SKM-1 treated with dmso at 0.1 percent for 144 hours (cell line): ENCODE data around the gene NTM.

Experiments used
- DNase-seq: peaks from one replicate; lab custom pipeline; 2025; ENCODE audit not compliant: unreplicated experiment; lab: John Stamatoyannopoulos, UW

NTM gene

DNA sequence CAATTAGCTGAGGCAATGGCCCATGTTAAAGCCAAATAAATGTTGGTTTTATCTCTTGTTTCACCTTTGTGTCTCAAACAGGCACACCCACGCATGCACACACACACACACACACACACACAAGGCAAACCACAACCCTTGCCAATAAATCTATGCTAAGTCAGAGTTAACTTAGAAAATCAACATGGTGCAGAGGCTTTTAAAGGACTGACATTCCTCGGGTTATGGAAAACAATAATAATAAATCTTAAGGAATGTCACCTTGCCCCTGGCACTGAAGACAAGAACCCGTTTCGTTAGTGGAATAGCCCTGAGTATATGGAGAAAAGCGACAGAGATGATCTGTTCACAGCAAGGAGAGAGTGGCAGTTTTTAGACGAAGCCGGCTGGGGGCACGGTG, 326.3 kb downstream of the NTM start:
- DNase-seq = no peak

DNA sequence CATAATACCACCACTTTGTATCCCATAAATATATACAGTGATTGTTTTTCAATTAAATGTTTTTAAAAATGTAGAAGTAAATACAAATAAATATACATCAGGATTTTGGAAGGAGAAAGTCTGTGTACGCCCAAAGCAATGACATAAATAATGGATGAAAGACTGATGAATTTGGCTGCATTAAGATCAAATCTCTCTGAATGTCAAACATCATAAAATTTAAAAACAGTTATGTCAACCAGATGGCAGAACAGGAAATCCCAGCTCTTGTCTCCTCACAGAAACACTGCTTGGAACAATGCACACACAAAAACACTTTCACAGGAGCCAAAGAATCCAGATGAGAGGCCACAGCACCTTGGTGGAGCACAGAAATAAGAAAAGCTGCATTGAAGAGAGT, 332.9 kb downstream of the NTM start:
- DNase-seq = no peak

DNA sequence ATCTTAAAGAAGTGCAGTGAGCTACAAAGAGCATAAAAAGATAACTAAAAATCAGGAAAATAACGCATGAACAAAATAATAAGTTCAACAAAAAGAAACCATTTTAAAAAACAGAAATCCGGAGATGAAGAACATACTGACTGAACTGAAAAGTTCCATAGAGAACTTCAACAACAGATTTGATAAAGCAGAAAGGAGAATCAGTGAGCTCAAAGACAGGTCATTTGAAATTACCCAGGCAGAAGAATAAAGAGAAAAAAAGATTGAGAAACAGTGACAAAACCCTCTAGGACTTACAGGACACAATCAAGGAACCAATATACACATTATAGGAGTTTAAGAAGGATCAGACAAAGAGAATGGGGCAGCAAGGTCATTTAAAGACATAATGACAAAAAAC, 334.3 kb downstream of the NTM start:
- DNase-seq = no peak

DNA sequence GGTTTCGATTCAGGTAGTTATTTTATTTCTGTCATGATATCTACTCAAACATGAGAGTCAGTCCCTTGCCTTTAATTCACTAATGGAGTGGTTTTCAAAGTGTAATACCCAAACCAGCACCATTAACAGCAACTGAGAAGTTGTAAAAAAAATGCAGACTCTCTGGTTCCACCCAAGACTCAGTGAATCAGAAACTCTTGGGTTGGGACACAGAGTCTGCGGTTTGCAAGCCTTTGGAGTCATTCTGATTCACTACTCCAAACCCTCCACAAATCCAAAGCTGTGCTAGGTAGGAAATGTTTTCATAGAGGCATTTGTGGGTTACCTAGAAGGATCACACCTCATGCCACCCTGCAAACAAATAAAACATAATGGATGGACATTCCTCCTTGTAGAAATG, 340.1 kb downstream of the NTM start:
- DNase-seq = no peak

DNA sequence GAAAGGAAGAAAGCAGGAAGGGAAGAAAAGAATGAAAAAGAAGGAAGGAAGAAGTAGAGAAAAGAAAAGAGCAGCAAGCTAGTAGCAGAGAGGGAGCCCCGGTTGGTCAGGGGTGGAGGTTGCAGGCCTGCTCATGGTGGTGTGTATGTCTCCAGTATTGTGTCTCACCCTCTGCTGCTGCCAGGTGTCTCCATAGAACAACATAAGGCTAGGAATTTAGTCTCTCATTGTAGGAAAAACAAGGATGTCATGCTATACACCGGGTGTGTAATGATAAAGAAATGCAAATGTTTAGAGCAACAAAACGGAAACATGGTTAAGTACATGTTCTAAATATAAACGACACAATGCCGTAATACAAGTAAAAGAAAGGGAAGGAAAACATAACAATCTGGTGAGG, 342.5 kb downstream of the NTM start:
- DNase-seq = no peak

DNA sequence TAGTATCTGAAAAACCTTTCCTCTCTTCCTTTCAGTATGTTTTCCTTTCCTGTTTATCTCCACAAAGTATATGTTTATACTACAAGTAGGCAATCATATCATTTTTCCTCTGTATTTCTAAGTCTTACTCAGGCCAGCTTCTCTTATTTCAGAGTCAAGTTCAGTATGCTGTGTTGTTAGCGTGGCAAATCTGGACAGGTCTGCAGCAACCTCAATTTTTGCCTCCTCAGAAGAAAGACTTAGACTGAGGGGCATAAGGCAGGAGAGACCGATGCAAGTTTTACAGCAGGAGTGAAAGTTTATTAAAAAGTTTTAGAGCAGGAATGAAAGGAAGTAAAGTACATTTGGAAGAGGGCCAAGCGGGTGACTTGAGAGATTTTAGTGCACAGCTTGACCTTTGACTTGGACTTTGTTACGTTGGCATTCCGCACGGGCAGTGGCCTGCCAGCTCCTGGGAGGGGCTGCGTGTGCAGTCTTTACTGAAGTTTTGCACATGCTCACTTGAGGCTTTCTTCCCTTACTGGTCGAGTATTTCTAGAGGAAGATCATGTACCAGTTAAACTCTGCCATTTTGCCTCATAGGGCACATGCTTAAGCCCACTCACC, 343.2 kb downstream of the NTM start:
- DNase-seq = no peak

DNA sequence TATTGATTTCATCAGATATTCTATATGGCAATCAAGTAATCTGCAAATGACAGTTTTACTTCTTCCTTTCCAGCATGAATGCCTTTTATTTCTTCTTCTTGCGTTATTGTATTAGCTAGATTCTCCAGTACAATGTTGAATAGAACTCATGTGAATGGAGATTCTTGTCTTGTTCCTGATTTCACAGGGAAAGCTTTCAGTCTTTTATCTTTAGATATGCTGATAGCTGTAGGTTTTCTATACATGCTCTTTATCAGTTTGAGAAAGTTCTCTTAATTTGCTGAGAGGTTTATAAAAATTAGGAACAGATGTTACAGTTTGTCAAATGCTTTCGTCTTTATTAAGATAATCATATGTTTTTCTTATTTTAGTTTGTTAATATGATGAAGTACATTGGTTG, 347.2 kb downstream of the NTM start:
- no peak for DNase-seq

DNA sequence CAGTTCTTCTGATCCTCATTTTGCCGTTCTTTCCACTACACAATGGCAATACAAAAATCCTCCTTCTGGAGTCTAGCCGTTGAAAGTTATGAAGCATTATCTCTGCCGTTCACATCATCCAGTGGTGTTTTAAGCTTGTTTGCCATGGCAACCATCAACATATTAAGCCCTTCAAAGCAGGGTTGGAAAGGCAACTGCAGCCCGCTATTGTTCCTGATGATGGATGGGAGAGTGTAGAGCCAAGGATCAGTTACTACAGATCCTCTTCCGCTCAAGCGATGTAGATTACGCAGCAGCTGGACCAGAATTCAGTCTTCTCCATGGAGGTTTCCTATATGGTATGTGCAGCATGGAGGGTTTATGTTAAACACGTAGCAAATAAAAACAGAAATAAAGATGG, 352.7 kb downstream of the NTM start:
- DNase-seq = no peak

DNA sequence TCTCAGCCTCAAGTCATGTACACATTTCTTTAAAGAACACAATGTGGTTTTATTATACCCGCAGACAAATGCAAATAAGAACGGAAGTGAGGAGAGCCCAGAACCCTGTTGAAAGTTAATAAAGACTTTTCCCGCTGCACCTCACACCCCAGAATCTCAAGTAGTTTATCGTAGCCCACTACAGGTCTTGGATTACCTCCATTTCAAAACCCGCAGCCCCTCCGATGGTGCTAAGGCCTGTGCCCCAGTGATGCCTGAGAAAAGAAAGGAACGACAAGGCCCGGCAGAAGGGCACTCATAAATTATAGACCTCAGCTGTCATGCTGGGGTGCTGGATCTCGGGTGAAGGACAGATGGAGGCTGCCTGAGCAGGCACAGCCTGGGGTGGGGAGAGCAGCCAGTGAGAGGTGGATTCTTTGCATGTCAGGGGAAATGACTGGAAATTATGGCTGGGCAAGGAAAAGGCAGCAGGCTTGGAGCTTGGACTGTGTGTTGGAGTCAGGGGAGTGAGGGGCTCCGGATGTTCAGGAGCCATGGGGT, 354.1 kb downstream of the NTM start:
- DNase-seq = no peak

DNA sequence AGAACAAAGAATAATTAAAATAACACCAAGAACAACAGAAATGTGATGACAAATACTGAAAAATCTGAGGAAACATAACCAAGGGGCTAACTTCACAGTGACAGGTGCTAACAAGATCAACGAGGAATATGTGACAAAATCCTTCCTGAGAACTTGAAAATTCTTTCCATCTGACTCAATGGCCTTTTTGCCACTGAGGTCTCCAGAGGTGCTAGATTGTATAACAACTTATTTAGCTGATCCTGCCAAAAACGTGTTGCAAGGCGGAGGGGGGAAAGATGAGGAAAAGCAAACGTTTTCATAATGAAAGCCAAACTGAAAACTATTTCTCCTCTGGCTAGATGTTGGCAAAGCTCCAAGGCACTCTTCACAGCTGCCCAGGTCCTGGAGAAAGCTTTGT, 364.5 kb downstream of the NTM start:
- DNase-seq = no peak

DNA sequence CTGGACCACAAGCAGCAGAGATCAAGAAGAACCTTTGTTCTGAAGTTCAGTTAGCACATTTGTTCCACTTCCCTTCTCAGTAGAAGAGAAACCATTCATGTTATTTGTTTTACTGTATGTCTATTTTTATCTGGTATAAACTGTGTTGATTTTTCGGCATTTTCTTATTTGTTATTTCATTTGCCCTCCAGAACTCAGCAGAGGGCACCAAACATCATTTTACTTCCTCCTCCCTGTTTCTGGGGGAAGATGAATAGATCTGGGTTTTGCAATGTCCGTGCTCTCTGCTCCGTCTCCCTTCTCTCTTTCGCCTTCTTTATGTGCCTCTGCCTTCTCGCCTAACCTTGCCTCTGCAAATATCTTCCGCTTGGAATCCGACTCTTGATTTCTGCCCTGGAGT, 366.9 kb downstream of the NTM start:
- no peak for DNase-seq

DNA sequence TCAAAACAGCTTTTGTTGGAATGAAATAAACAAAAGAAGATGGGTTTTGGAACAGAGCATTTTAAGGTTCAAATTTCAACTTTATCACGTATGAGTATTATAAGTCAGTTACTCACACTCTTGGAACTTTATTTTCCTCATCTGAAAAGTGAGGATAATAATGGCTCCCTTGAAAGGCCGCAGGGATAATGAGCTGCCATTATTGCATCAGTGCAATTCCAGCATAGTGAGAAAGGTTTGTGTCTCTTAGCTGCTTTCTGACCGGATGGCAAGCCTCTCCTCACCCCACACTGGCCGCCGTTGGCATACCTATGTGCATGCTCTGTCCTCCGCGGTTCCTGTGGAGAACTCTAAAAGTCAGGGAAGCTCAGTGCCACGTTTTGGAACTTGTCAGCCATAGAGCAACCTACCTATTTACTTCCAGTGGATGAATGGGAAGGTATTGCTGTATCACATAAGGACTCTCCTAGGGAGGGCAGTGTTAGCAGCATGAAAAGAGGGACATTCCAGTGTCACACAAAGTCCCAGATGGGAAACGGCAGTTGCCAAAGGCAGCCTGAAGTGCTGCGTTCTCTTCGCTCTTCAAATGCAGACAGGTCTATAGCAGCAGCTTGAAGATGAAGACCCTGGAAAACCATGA, 368.9 kb downstream of the NTM start:
- DNase-seq = no peak

DNA sequence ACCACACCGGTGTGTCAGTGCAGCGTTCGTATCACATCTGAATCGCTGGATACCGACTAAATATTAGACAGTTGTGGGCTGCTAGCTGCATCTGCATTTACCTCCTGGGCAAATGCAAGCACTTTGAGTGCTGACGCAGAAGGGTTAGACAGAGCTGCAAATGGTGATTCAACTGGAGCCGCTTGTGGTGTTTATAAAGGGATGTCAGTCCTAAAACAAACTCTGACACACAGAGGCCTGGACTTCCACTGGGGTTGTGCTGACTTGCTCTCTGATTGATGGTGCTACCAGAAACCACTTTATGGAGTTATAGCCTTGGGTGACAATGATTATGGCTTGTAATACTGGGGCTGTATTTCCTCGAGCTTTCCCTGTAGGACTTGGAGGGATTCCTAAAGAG, 374.4 kb downstream of the NTM start:
- DNase-seq = no peak

DNA sequence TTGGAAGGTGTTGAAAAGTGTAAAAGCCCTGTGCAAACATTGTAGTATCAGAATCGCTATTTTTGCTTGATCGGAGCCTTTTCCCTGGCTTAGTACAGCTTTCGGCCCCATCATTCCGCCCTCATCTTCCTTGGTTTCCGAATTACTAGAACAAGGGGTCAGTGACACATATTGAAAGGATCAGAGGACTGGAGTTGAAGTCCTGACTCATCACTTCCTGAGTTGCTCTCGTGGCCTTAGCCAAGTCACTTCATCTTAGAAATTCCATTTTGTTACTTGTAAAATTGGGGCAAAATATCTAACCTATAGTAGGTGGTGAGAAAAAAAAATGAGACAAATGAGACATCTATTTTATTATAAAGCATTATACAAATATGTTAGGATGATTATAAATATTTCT, 375.0 kb downstream of the NTM start:
- DNase-seq = no peak

DNA sequence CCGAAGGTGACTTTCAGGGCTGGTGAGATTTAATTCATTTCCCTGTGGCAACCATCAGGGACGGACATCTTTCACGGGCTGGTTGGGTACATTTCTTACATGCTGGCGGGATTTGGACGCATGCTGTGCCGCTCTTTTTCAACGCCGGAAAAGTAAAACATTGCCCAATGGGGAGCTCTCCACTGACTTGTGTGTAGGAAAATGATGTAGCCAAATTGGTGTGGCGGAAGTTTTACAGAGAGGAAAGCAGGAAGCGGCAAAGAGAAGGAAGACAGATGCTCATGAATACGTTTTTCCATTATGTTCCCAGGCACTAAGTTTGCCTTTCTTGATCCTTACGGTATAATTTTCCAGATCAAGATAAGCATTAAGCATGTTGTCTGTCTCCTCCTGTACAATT, 375.8 kb downstream of the NTM start:
- no peak for DNase-seq

DNA sequence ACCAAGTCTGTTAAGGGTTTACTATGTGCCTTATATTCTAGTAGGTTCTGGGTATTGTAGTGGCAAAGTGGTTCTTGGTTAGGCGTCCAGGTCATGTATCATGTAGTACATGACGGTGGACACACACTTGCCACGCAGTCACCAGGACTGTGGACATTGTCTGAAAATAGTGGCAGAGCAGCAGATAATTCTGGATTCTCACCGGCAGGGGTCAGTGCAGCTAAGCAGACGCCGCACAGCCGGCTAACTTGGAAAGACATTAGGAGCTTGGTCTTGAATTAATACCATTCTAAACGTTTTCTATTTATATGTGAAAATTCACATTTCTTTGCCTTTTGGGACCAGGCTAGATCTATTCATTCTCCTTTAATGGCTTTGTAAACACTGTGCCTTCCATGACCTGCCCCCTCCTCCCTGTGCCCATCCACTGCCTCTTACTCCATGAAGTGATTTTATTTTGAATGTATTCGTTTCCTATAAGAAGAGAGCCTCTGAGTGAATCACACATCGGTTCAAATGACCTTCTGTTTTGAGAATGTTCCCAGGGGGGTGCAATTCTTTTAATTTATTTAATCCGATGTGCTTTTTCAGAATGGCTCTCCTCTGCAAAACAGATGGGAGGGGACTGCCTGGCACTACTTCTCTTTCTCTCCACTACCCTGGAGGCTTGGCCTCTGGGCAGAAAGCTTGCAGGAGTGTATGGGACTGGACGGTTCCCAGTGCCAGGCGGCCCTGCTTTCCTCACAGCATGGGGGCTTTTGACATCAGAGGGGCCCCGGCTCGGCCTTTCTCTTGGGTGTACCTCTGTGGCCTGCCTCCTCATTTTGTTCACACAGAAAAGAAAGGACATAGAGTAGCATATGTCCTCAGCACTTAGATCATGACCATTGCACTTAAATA, 378.0 kb downstream of the NTM start:
- peak; percentile 18 for DNase-seq

DNA sequence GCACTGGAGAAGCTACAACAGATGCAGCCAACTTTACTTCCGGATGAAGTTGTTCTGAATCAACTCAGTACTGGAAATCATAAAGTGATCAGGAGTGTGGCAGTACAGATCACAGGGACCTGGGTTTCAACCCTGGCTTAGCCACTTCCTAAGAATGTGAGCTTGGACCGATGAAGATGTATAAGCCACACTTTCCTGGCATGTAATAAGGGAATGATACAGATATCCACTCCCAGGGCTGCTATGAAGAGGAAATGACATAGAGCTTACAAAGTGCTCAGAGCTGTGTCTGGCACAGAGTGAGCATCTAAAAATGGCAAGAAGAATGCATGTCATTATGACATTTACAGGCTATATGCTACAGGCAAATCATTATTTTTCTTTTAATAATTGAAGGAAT, 378.7 kb downstream of the NTM start:
- DNase-seq = no peak

DNA sequence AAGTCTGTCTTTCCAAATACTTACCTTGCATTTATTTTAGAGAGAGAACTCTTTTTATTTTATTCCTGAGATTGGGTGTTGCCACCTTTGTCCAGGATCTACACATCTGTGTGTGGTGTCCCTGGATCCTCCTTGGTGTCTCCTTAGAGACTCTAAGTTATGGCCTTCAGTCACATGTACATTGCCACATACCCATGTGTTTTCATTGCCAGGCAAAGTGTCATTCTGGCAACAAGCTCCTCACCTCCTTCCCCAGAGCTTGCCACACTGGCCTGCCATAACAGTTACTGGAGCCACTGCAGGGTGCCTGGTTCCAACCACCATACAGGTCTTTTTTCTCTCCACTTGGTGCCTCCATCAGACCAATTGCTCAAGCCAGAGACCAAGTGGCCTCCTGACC, 379.7 kb downstream of the NTM start:
- no peak for DNase-seq

DNA sequence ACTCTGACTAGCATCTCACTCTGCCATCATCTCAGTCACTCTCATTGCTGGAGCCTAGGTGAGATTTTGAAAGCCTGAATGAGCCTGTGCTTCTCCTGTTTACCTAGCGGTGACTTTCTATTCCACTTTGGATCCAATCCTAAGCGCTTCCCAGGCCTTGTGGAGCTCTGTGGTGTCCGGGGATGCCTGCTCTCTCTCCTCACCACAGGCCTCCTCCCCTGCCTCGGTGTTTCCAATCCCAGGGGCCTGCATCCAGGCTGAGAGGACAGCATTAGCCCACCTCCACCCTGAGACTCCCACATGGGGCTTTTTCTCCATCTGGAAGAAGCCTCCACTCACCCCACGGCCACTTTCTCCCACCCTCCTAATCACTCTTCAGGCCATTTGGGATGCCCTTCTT, 380.3 kb downstream of the NTM start:
- DNase-seq = no peak

DNA sequence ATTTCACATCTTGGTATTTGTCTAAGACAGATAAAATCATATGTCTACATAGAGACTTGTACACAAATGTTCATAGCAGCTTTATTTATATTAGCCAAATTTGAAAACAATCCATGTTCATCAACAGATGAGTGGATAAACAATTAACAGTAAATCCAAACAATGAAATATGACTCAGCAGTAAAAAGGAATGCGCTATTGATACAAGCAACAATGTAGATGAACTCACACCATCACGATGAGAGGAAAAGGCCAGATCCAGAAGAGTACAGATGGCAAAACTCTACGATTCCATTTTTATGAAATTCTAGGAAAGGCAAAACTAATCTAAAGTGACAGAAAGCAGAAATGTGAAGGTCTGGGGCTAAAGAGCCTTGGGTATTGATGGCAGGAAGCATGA, 384.3 kb downstream of the NTM start:
- DNase-seq = no peak

DNA sequence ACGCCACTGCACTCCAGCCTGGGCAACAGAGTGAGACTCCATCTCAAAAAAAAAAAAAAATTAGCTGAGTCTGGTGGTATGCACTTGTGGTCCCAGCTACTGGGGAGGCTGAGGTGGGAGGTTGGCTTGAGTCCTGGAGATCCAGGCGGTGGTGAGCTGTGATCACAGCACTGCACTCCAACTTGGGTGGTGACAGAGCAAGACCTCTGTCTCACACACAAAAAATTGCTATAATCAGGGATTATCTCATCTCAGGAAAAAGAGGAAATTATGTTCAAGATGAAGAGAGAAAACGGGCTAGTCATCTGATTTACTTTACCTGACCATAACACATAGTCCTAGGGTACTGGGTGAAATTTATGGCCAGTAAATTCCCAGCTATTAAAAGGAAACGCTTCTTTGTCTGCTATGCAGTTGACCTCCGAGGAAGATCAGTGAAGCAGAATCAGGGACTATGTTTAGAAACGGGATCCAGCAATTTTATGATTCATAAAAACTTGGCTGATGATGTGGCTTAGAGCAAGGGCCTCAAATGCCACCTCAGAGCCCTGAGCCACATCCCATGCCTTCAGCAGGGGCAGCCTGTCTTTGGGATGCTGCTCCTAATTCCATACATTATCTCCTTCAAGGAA, 386.2 kb downstream of the NTM start:
- DNase-seq = no peak

DNA sequence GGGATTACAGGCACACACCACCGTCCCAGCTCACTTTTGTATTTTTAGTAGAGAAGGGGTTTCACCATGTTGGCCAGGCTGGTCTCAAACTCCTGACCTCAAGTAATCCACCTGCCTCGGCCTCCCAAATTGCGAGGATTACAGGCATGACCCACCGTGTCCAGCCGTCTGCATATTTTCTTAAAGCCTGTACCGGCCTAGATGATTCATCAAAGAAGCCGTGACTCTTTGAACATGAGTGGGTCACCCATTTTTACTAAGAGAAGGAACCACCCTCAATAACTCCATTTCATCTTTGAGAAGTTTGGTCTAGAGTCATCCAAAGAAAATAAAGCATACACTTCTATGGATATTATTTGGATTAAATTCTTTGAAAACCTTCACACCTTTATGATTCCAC, 388.3 kb downstream of the NTM start:
- no peak for DNase-seq
